GM21619 (cell line): Measurements from ENCODE around the gene PRAMEF17.
"Not testable (repeated sequence)": the region's sequence is repeated elsewhere in the genome, so short reads cannot be mapped to it uniquely, and the experiment has no call there.

ENCODE experiments used
- ATAC-seq: cut with Tn5 transposase; IDR thresholded peaks from one replicate; pipeline ENCODE4 v1.9.1; 2021; ENCODE audit not compliant: unreplicated experiment

PRAMEF17 gene

DNA sequence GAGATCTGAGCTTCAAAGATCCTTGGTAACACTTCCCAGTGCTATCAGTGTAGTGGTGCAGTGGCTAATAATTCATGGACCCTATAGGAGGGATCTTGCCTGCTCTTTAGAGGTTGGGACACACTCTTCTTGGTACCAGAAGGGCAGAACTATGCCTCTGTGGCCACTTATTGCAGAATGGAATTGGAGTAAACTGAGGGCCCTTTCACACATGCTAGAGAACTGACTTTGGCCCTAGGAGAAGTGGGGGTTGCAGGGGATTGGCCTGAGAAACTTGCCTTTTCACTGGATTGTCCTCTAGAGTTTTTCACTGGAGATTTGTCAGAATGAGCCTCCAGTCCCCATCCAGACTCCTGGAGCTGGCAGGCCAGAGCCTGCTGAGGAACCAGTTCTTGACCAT lies at the start of gene PRAMEF17:
PRAMEF17 (plus strand) TSS at position 301 of the 400 bp plus-strand sequence; CDS start at position 327, 26 bp downstream.
- not testable (repeated sequence) for ATAC-seq

DNA sequence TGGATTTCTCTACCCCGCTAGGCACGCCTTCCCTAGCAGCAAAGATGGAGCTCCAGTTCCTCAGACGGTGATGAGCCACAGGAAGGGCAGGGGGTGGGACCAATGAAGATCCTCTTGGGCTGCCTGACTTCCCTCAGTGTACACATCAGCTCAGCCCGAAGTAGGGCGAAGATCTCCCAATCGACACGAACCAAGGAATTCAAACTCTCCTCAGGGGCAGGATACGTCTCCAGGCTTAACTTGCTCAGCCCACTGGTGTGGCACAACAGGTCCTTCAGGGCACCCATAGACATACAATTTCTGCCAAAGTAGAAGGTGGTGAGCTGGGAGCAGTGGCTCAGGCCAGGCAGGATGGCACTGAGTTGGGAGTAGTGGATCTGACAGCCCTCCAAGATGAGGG lies 46.9 kb upstream of the PRAMEF17 start:
- ATAC-seq: not testable (repeated sequence)

- not testable (repeated sequence) for ATAC-seq
Measured at GRCh38 chr1:13347034-13347433, 42.4 kb upstream of the PRAMEF17 start, which contains the start of gene PRAMEF14. Gene PRAMEF14, minus strand, starts transcription at chr1:13347134. Its CDS starts 1,820 bp downstream, at chr1:13345314.

DNA sequence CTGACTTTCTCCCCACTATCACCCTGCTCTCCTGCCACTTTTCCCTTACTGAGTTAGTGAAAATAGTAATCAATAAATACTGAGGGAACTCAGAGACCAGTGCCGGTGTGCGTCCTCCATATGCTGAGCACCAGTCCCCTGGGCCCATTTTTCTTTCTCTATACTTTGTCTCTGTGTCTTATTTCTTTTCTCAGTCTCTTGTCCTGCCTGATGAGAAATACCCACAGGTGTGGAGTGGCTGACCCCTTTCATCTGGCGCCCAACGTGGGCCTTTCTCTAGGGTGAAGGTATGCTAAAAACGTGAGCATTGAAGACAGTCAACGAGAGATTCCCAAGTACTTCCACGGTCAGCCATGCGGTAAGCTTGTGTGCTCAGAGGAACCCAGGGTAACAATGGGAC lies 36.0 kb upstream of the PRAMEF17 start:
- ATAC-seq: not testable (repeated sequence)

DNA sequence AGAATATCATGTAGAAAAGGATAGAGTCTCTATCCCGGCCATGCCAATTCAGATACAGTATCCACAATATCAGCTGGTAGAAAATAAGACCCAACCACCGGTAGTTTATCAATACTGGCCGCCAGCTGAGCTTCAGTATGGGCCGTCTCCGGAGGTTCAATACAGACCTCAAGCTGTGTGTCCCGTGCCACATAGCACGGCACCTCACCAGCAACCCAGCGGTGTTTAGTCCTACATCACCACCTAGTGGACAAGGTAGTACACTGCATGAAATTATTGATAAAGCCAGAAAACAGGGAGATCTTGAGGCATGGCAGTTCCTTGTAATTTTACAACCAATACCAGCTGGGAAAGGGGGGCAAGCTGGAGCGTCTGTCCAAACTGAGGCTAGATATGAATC lies 35.0 kb upstream of the PRAMEF17 start:
- not testable (repeated sequence) for ATAC-seq

- ATAC-seq: not testable (repeated sequence)
Measured at GRCh38 chr1:13356774-13357173, 32.7 kb upstream of the PRAMEF17 start.

GRCh38 chr1:13362364-13362763 lies 27.1 kb upstream of the PRAMEF17 start:
- ATAC-seq: not testable (repeated sequence)

DNA sequence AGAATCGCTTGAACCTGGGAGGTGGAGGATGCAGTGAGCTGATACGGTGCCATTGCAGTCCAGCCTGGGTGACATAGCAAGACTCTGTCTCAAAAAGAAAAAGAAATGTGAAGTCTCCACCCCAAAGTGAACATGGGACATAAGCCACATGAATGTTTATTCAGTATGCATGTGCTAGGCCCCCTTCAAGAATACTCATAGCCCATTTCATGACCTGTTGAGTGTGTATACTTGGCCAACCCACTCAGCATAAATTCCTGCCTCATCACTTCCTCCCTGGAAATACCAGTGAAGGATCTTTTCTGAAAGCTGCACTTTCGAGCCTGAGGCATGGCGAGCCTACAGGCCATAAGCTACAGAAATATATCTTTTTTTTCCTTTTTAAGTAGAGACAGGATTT lies 24.5 kb upstream of the PRAMEF17 start:
- ATAC-seq: not testable (repeated sequence)

DNA sequence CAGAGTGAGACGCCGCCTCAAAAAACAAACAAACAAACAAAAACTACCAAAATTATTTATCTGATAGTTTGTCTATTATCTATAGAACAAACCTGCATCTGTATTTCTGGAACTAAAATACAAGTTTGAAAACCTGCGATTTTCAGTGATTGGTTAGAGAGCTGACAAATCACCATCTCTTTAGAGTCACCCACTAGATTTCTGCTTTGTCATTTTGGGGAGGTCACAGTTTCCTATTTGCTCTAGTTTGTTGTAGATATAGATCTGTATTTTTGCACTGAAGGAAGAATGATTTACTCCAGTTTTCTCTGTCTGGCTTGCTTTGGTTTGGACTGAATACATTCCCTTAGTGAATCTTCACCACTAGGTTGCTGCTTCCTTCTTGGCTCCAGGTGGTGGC lies 22.9 kb upstream of the PRAMEF17 start:
- not testable (repeated sequence) for ATAC-seq

- ATAC-seq: not testable (repeated sequence)
Measured at GRCh38 chr1:13368544-13368943, 20.9 kb upstream of the PRAMEF17 start.

GRCh38 chr1:13378983-13379382 lies 10.4 kb upstream of the PRAMEF17 start:
- not testable (repeated sequence) for ATAC-seq

- not testable (repeated sequence) for ATAC-seq
Measured at GRCh38 chr1:13380380-13380779, 9.1 kb upstream of the PRAMEF17 start.

- not testable (repeated sequence) for ATAC-seq
Measured at GRCh38 chr1:13393004-13393403, 3.6 kb downstream of the PRAMEF17 start.

DNA sequence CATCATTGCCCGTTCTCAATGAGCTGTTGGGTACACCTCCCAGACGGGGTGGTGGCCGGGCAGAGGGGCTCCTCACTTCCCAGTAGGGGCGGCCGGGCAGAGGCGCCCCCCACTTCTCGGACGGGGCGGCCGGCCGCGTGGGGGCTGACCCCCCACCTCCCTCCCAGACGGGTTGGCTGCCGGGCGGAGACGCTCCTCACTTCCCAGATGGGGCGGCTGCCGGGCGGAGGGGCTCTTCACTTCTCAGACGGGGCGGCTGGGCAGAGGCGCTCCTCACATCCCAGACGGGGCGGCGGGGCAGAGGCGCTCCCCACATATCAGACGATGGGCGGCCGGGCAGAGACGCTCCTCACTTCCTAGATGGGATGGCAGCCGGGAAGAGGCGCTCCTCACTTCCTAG lies 5.3 kb downstream of the PRAMEF17 start:
- ATAC-seq: not testable (repeated sequence)

GRCh38 chr1:13395311-13395710 lies 5.9 kb downstream of the PRAMEF17 start:
- not testable (repeated sequence) for ATAC-seq

DNA sequence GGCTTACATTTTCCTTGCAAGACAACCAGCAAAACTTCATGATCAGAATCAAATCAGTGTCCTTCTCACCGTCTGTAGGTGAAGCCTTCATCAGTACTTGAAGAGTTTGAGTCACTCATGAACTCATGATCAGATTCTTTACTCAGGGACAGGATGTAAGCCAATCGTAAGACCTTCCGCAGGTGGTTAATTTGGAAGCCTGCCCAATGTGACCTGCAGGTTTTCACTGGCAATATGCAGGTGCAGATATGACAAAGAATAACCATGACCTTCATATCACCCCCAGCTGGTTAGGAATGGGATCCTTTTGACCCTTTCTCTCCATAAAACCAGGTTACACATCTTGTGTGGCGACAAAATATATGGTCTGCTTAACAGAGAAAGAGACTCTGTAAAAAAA lies 18.4 kb downstream of the PRAMEF17 start:
- no peak for ATAC-seq

DNA sequence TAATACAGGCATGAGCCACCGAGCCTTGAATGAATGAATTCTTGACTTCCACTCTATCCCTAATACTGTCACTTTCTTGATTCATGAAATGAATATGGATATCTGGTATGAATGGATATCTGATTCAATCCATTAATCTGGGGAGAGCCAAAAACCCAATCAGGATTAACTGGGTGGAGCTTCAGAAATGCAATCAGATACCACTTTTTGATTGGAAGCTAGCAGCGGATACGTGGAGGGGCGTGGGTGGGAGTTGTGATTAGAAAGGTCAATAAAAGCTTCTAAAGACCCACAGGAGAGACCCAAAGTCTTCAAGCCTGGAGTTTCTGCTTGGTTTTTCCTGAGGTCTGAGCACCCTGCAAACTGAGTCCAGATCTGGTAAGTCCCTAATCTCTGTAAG lies 20.7 kb downstream of the PRAMEF17 start, which contains the start of gene PRAMEF20:
PRAMEF20 (plus strand) TSS at position 301 of the 400 bp plus-strand sequence. CDS start 5,905 bp downstream, outside the sequence.
- not testable (repeated sequence) for ATAC-seq

DNA sequence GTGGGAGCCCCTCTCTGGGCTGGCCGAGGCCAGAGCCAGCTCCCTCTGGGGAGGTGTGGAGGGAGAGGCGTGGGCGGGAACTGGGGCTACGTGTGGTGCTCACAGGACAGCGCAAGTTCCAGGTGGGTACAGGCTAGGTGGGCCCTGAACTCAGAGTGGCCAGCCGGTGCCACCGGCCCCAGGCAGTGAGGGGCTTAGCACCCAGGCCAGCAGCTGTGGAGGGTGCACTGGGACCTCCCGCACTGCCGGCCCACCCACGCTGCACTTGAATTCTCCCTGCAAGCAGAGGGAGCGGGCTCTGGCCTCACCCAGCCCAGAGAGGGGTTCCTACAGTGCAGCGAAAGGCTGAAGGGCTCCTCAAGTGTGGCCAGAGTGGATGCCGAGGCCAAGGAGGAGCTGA lies 41.1 kb downstream of the PRAMEF17 start:
- no peak for ATAC-seq

GRCh38 chr1:13432251-13432650 lies 42.8 kb downstream of the PRAMEF17 start:
- no peak for ATAC-seq

- ATAC-seq: not testable (repeated sequence)
Measured at GRCh38 chr1:13433694-13434358, 44.4 kb downstream of the PRAMEF17 start.

- no peak for ATAC-seq
Measured at GRCh38 chr1:13435458-13435857, 46.0 kb downstream of the PRAMEF17 start.

DNA sequence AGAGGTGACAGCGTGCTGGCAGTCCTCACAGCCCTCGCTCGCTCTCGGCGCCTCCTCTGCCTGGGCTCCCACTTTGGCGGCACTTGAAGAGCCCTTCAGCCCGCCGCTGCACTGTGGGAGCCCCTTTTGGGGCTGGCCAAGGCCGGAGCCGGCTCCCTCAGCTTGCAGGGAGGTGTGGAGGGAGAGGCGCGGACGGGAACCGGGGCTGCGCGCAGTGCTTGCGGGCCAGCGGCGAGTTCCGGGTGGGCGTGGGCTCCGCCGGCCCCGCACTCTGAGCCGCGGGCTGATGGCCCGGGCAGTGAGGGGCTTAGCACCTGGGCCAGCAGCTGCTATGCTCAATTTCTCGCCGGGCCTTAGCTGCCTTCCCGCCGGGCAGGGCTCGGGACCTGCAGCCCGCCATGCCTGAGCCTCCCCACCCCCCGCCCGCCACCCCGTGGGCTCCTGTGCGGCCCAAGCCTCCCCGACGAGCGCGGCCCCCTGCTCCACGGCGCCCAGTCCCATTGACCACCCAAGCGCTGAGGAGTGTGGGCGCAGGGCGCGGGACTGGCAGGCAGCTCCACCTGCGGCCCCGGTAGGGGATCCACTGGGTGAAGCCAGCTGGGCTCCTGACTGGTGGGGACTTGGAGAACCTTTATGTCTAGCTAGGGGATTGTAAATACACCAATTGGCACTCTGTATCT lies 49.8 kb downstream of the PRAMEF17 start:
- not testable (repeated sequence) for ATAC-seq
